Liver (tissue), 9 donors: Measurements from ENCODE around the gene EFCAB11. TPM values are rescaled to one million over a fixed set of nuclear protein-coding genes. Genes with fewer than 3 reads are reported as not detected.

Experiments
- DNase-seq: peaks from one replicate; pipeline ENCODE4 v3.0.0-alpha.2; 2017; ENCODE audit warnings: low spot score
- H3K27ac ChIP-seq, 2 donors: one replicate each; pipeline ENCODE4 v1.7.0; 2013; ENCODE audit warnings: inconsistent platforms in 2 of 2, low read length in 2 of 2, control low read depth in 1 of 2, low read depth in 1 of 2, mild to moderate bottlenecking in 1 of 2
- H3K27me3 ChIP-seq, 4 donors: one replicate each; pipeline versions ENCODE4 v1.6.1 to v1.7.0; 2013; ENCODE audit warnings: low read length in 3 of 4, inconsistent platforms in 1 of 4, mild to moderate bottlenecking in 1 of 4, moderate library complexity in 1 of 4; ENCODE audit not compliant: control insufficient read depth in 4 of 4, insufficient read depth in 4 of 4
- H3K36me3 ChIP-seq, 4 donors: one replicate each; pipeline versions ENCODE4 v1.6.1 to v1.7.0; 2013; ENCODE audit warnings: low read length in 3 of 4, mild to moderate bottlenecking in 3 of 4, low read depth in 1 of 4, moderate library complexity in 1 of 4; ENCODE audit not compliant: control insufficient read depth in 4 of 4, insufficient read depth in 3 of 4
- H3K4me1 ChIP-seq, 4 donors: one replicate each; pipeline versions ENCODE4 v1.6.1 to v1.7.0; 2013; ENCODE audit warnings: low read length in 3 of 4, mild to moderate bottlenecking in 3 of 4, moderate library complexity in 1 of 4; ENCODE audit not compliant: control insufficient read depth in 4 of 4, insufficient read depth in 4 of 4
- H3K4me3 ChIP-seq, 3 donors: one replicate each; pipeline versions ENCODE4 v1.6.1 to v1.7.0; 2013; ENCODE audit warnings: low read length in 3 of 3, control low read depth in 1 of 3, low read depth in 1 of 3, mild to moderate bottlenecking in 1 of 3
- H3K9ac ChIP-seq, 2 donors: one replicate each; pipeline ENCODE4 v1.7.0; 2013; ENCODE audit warnings: low read length in 2 of 2, mild to moderate bottlenecking in 2 of 2, moderate library complexity in 2 of 2, control low read depth in 1 of 2, low read depth in 1 of 2
- H3K9me3 ChIP-seq, 4 donors: one replicate each; pipeline versions ENCODE4 v1.6.1 to v1.7.0; 2013; ENCODE audit warnings: low read length in 3 of 4; ENCODE audit not compliant: control insufficient read depth in 4 of 4
- EGR1 ChIP-seq, 2 donors: IDR thresholded peaks; 2 replicates each; pipeline ENCODE4 v1.6.1; 2016 to 2018; ENCODE audit warnings: antibody characterized with exemption in 2 of 2, low read depth in 2 of 2
- FOXA2 ChIP-seq: IDR thresholded peaks from 2 replicates; pipeline ENCODE4 v1.6.1; 2016; ENCODE audit warnings: antibody characterized with exemption
- GABPA ChIP-seq, 2 donors: IDR thresholded peaks in 1 of 2; conservative IDR thresholded peaks in 1 of 2; 2 replicates each; pipeline ENCODE4 v1.6.1; 2016; ENCODE audit warnings: antibody characterized with exemption in 2 of 2, mild to moderate bottlenecking in 1 of 2, moderate library complexity in 1 of 2
- HNF4A ChIP-seq, 2 donors: conservative IDR thresholded peaks; 2 replicates each; pipeline ENCODE4 v1.6.1; 2016; ENCODE audit warnings: antibody characterized with exemption in 2 of 2, mild to moderate bottlenecking in 2 of 2
- HNF4G ChIP-seq: IDR thresholded peaks from 2 replicates; pipeline ENCODE4 v1.6.1; 2016; ENCODE audit warnings: antibody characterized with exemption
- JUND ChIP-seq, 2 donors: IDR thresholded peaks; 2 replicates each; pipeline ENCODE4 v1.6.1; 2016; ENCODE audit warnings: antibody characterized with exemption in 2 of 2
- NR2F2 ChIP-seq: IDR thresholded peaks from 2 replicates; pipeline ENCODE4 v1.6.1; 2016; ENCODE audit warnings: antibody characterized with exemption
- RAD21 ChIP-seq, 2 donors: IDR thresholded peaks; 2 replicates each; pipeline ENCODE4 v1.6.1; 2016; ENCODE audit warnings: antibody characterized with exemption in 2 of 2, mild to moderate bottlenecking in 2 of 2
- RXRA ChIP-seq, 2 donors: IDR thresholded peaks; 2 replicates each; pipeline ENCODE4 v1.6.1; 2017 to 2018; ENCODE audit warnings: antibody characterized with exemption in 2 of 2, mild to moderate bottlenecking in 1 of 2
- SP1 ChIP-seq: IDR thresholded peaks from 2 replicates; pipeline ENCODE4 v1.6.1; 2018; ENCODE audit warnings: antibody characterized with exemption, mild to moderate bottlenecking
- TAF1 ChIP-seq: conservative IDR thresholded peaks from 2 replicates; pipeline ENCODE4 v1.6.1; 2016; ENCODE audit warnings: antibody characterized with exemption, mild to moderate bottlenecking
- YY1 ChIP-seq: IDR thresholded peaks from 2 replicates; pipeline ENCODE4 v1.6.1; 2016; ENCODE audit warnings: antibody characterized with exemption, mild to moderate bottlenecking
- whole genome bisulfite sequencing: extraction: QIAGEN DNeasy Blood & Tissue Kit; methylation state at CpG from one replicate; pipeline ENCODE4 v1.1.7; 2013; 5-methylcytosine and 5-hydroxymethylcytosine counted together
- polyA plus RNA-seq, 2 donors: library from polyadenylated mRNA; stranded (reverse) in 1 of 2; unstranded in 1 of 2; fragments of 200-250 nt in 1 of 2; fragments of >200 nt in 1 of 2; fragmentation: Nextera tagmentation in 1 of 2; extraction: Ambion mirVana in 1 of 2; gene quantifications; one replicate each; pipeline versions ENCODE4 v1.2.1 to v1.2.3, GENCODE V29; 2013 to 2015
- total RNA-seq, 2 donors: library from RNA; depleted of rRNA; stranded (reverse); fragments of >200 nt; gene quantifications; one replicate each; pipeline ENCODE4 v1.2.3, GENCODE V29; 2014
- TF ChIP-seq, protein P1 (sequence below): IDR thresholded peaks from 2 replicates; pipeline ENCODE4 v1.6.1; 2016; ENCODE audit warnings: antibody characterized with exemption
- TF ChIP-seq, protein P2 (sequence below): fragments of 150-350 bp; IDR thresholded peaks from 2 replicates; pipeline ENCODE4 v1.5.1; 2017; ENCODE audit warnings: improper control_type of control experiment, low read depth, low read length; ENCODE audit not compliant: missing input control
- TF ChIP-seq, protein P3 (sequence below): IDR thresholded peaks from 2 replicates; pipeline ENCODE4 v1.6.1; 2016; ENCODE audit warnings: antibody characterized with exemption, mild to moderate bottlenecking
- TF ChIP-seq, protein P4 (sequence below): IDR thresholded peaks from 2 replicates; pipeline ENCODE4 v1.6.1; 2016; ENCODE audit warnings: antibody characterized with exemption
- TF ChIP-seq, protein P5 (sequence below): IDR thresholded peaks from 2 replicates; pipeline ENCODE4 v1.6.1; 2016; ENCODE audit warnings: antibody characterized with exemption
- donor health status: healthy.
- donor health status: healthy.
- donor health status: healthy.
- donor health status: healthy.
- donor health status: healthy.

EFCAB11 gene
- total and polyA plus RNA-seq, 4 donors, result 2.1 to 4.7 (median 3.4) TPM

DNA sequence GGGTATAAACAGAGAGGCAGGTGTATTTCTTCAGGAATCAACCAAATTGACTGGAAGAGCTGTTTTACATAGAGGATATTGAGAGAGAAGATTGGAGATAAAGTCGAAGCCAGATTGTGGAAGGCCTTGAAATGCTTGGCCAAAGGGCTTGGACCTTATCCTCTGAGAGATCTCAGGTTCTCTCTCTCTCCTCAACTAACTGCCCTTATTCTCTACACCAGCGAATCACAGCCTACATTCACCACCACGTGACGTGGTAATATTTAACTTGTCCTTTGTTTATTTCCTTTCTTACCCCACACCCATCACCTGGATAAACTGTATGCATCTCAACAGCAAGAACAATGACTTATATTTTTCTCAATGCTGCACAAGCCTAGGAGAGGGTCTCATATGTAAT lies 207.4 kb downstream of the EFCAB11 start:
- peaks cover 0 to 4% (median 0%) of the 10 kb centered on the region in 4 donors for H3K4me1 ChIP-seq
- whole genome bisulfite sequencing, result 80% methylated on average over 4 of the region's 4 CpGs
- H3K4me3 ChIP-seq, result no peak overlapping the region
- H3K27ac ChIP-seq, result no peak overlapping the region
- no peak for TF ChIP-seq EGR1 (IDR thresholded peaks at IDR 0.05; ENCODE audit: low read depth in 2 of 2)
- no peak for TF ChIP-seq HNF4A (conservative IDR thresholded peaks at IDR 0.05)
- no peak for DNase-seq
- no peaks in the 10 kb centered on the region for H3K36me3 ChIP-seq
- H3K9ac ChIP-seq, result no peak overlapping the region
- H3K9me3 ChIP-seq, result no peaks in the 10 kb centered on the region
- no peaks in the 10 kb centered on the region for H3K27me3 ChIP-seq

DNA sequence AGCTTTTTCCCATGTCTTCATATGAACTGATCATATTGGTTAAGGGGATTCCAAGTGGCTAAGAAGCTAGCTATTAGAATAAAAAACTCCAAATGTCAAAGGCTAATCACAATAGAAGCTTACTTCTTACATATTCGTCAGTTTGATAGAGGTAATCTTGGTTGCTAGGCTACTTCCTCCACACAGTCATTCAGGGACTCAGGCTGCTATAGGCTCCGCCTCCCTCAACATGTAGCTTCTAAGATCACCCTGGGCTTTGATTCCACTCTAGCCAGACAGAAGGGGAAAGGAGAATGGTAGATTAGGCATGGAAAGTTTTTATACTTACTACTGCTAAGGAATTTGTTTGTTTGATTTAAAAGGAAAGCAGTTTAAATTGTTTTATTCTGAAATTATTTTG lies 207.9 kb downstream of the EFCAB11 start:
- Histone ChIP-seq H3K4me3 (no peak overlapping the region), H3K27ac (no peak overlapping the region), H3K27me3 (no peaks in the 10 kb centered on the region), H3K9ac (no peak overlapping the region), H3K4me1 (peaks cover 0 to 4% (median 0%) of the 10 kb centered on the region in 4 donors), H3K36me3 (no peaks in the 10 kb centered on the region), H3K9me3 (no peaks in the 10 kb centered on the region)
- no peak for DNase-seq
- 93% methylated on average over 2 of the region's 2 CpGs for WGBS
- TF ChIP-seq YY1 (no peak), SP1 (no peak), HNF4A (conservative IDR thresholded peaks at IDR 0.05) (no peak), TAF1 (no peak), RXRA (IDR thresholded peaks at IDR 0.05) (no peak), GABPA (IDR thresholded peaks at IDR 0.05 in 1 of 2, conservative IDR thresholded peaks at IDR 0.05 in 1 of 2) (no peak), FOXA2 (no peak)
- TF ChIP-seq, protein P1, sequence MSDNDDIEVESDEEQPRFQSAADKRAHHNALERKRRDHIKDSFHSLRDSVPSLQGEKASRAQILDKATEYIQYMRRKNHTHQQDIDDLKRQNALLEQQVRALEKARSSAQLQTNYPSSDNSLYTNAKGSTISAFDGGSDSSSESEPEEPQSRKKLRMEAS, result no peak
- TF ChIP-seq, protein P2, sequence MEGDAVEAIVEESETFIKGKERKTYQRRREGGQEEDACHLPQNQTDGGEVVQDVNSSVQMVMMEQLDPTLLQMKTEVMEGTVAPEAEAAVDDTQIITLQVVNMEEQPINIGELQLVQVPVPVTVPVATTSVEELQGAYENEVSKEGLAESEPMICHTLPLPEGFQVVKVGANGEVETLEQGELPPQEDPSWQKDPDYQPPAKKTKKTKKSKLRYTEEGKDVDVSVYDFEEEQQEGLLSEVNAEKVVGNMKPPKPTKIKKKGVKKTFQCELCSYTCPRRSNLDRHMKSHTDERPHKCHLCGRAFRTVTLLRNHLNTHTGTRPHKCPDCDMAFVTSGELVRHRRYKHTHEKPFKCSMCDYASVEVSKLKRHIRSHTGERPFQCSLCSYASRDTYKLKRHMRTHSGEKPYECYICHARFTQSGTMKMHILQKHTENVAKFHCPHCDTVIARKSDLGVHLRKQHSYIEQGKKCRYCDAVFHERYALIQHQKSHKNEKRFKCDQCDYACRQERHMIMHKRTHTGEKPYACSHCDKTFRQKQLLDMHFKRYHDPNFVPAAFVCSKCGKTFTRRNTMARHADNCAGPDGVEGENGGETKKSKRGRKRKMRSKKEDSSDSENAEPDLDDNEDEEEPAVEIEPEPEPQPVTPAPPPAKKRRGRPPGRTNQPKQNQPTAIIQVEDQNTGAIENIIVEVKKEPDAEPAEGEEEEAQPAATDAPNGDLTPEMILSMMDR, result no peak

DNA sequence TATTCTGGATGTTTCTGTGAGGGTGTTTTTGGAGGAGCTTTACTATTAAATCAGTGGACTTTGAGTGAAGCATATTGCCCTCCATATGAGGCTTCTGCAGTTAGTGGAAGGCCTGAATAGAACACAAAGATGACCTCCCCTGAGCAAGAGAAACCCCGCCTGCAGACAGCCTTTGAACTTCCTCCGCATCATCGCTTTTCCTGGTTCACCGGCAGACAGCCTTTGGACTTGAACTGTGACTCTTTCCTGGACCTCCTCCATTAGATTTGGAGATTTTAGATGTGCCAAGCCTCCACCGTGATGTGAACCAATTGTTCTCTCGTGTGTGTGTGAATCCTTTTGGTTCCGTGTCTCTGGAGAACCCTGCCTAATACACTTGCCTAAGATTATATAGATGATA lies 208.4 kb downstream of the EFCAB11 start:
- Histone ChIP-seq H3K36me3 (no peaks in the 10 kb centered on the region), H3K27ac (no peak overlapping the region), H3K9ac (no peak overlapping the region), H3K4me3 (no peak overlapping the region), H3K27me3 (no peaks in the 10 kb centered on the region), H3K4me1 (peaks cover 0 to 4% (median 0%) of the 10 kb centered on the region in 4 donors), H3K9me3 (no peaks in the 10 kb centered on the region)
- DNase-seq, result no peak
- WGBS, result 39% methylated on average over 7 of the region's 7 CpGs
- TF ChIP-seq, protein P3, sequence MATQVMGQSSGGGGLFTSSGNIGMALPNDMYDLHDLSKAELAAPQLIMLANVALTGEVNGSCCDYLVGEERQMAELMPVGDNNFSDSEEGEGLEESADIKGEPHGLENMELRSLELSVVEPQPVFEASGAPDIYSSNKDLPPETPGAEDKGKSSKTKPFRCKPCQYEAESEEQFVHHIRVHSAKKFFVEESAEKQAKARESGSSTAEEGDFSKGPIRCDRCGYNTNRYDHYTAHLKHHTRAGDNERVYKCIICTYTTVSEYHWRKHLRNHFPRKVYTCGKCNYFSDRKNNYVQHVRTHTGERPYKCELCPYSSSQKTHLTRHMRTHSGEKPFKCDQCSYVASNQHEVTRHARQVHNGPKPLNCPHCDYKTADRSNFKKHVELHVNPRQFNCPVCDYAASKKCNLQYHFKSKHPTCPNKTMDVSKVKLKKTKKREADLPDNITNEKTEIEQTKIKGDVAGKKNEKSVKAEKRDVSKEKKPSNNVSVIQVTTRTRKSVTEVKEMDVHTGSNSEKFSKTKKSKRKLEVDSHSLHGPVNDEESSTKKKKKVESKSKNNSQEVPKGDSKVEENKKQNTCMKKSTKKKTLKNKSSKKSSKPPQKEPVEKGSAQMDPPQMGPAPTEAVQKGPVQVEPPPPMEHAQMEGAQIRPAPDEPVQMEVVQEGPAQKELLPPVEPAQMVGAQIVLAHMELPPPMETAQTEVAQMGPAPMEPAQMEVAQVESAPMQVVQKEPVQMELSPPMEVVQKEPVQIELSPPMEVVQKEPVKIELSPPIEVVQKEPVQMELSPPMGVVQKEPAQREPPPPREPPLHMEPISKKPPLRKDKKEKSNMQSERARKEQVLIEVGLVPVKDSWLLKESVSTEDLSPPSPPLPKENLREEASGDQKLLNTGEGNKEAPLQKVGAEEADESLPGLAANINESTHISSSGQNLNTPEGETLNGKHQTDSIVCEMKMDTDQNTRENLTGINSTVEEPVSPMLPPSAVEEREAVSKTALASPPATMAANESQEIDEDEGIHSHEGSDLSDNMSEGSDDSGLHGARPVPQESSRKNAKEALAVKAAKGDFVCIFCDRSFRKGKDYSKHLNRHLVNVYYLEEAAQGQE, result no peak
- TF ChIP-seq FOXA2 (no peak), NR2F2 (no peak), EGR1 (IDR thresholded peaks at IDR 0.05; ENCODE audit: low read depth in 2 of 2) (peak in 1 of 2 donors; percentile 63), TAF1 (no peak), YY1 (peak; percentile 43), SP1 (peak; percentile 42), HNF4A (conservative IDR thresholded peaks at IDR 0.05) (peak; percentile 84 to 93), HNF4G (no peak), JUND (IDR thresholded peaks at IDR 0.05) (peak in 1 of 2 donors; percentile 33), RAD21 (IDR thresholded peaks at IDR 0.05) (peak; percentile 27 to 44)
- TF ChIP-seq, protein P4, sequence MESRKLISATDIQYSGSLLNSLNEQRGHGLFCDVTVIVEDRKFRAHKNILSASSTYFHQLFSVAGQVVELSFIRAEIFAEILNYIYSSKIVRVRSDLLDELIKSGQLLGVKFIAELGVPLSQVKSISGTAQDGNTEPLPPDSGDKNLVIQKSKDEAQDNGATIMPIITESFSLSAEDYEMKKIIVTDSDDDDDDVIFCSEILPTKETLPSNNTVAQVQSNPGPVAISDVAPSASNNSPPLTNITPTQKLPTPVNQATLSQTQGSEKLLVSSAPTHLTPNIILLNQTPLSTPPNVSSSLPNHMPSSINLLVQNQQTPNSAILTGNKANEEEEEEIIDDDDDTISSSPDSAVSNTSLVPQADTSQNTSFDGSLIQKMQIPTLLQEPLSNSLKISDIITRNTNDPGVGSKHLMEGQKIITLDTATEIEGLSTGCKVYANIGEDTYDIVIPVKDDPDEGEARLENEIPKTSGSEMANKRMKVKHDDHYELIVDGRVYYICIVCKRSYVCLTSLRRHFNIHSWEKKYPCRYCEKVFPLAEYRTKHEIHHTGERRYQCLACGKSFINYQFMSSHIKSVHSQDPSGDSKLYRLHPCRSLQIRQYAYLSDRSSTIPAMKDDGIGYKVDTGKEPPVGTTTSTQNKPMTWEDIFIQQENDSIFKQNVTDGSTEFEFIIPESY, result no peak
- TF ChIP-seq, protein P5, sequence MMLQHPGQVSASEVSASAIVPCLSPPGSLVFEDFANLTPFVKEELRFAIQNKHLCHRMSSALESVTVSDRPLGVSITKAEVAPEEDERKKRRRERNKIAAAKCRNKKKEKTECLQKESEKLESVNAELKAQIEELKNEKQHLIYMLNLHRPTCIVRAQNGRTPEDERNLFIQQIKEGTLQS, result no peak
- TF ChIP-seq, protein P2, result no peak
- TF ChIP-seq, protein P1, result peak; percentile 75
